Endothelial cell (in vitro differentiated cells): ENCODE measurements around the gene LIN7A. TPM values are rescaled to one million over a fixed set of nuclear protein-coding genes. Genes with fewer than 3 reads are reported as not detected.

Experiments used
- DNase-seq: peaks from one replicate; pipeline ENCODE4 v3.0.0; 2021; ENCODE audit warnings: low spot score
- H3K27ac Mint-ChIP-seq: one replicate; pipeline ENCODE4 v1.8.0; 2021; ENCODE audit warnings: mixed read lengths, inconsistent platforms; ENCODE audit not compliant: unreplicated experiment
- H3K27me3 Mint-ChIP-seq: one replicate; pipeline ENCODE4 v1.8.0; 2021; ENCODE audit warnings: mild to moderate bottlenecking, moderate library complexity, mixed read lengths, inconsistent platforms; ENCODE audit not compliant: unreplicated experiment
- H3K36me3 Mint-ChIP-seq: one replicate; pipeline ENCODE4 v1.8.0; 2021; ENCODE audit warnings: mild to moderate bottlenecking, low read depth, mixed read lengths, inconsistent platforms; ENCODE audit not compliant: unreplicated experiment
- H3K4me1 Mint-ChIP-seq: one replicate; pipeline ENCODE4 v1.8.0; 2021; ENCODE audit warnings: mild to moderate bottlenecking, mixed read lengths, inconsistent platforms; ENCODE audit not compliant: unreplicated experiment
- H3K4me3 Mint-ChIP-seq: one replicate; pipeline ENCODE4 v1.8.0; 2021; ENCODE audit warnings: mild to moderate bottlenecking, mixed read lengths, inconsistent platforms; ENCODE audit not compliant: unreplicated experiment
- H3K9me3 Mint-ChIP-seq: one replicate; pipeline ENCODE4 v1.8.0; 2021; ENCODE audit warnings: mixed read lengths, inconsistent platforms; ENCODE audit not compliant: unreplicated experiment
- total RNA-seq: library from RNA; stranded (reverse); fragmentation: NEBNext Ultra II Directional; extraction: Animal tissue kit (Norgen Biotek cat#: 25700); gene quantifications from one replicate; pipeline ENCODE4 v1.2.1, GENCODE V29; 2021; ENCODE audit not compliant: unreplicated experiment
- TF ChIP-seq, protein P1 (sequence below): fragments of 200-600 bp; sonication (generic); IDR thresholded peaks from one replicate; pipeline ENCODE4 v1.5.0; 2021; ENCODE audit warnings: antibody characterized with exemption; ENCODE audit not compliant: unreplicated experiment

LIN7A gene
- total RNA-seq, 1 donor from 2014 or later, result 34.0 TPM

DNA sequence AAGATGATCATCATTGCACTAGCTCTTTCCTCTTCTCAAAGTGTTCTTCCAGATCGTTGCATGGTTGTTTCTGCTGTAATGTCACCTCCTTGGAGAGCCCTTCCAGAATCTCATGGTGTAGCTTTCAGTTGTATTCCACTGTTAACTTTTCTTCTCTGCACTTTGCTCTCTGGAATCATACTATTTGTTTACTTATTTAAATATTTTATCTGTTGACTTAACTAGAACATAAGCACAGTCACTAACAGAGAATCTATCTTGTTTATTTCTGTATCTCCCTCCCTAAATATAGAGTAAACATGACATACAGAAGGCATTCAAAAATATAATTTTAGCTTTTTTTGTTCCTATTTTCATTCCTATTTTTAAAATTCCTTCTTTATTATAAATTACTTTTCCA lies 11.8 kb downstream of the LIN7A start:
- Mint-ChIP-seq H3K4me3 (no peak overlapping the region), H3K36me3 (no peaks in the 10 kb centered on the region), H3K27ac (no peak overlapping the region), H3K27me3 (no peaks in the 10 kb centered on the region), H3K9me3 (no peaks in the 10 kb centered on the region), H3K4me1 (no peaks in the 10 kb centered on the region)
- TF ChIP-seq, protein P1, sequence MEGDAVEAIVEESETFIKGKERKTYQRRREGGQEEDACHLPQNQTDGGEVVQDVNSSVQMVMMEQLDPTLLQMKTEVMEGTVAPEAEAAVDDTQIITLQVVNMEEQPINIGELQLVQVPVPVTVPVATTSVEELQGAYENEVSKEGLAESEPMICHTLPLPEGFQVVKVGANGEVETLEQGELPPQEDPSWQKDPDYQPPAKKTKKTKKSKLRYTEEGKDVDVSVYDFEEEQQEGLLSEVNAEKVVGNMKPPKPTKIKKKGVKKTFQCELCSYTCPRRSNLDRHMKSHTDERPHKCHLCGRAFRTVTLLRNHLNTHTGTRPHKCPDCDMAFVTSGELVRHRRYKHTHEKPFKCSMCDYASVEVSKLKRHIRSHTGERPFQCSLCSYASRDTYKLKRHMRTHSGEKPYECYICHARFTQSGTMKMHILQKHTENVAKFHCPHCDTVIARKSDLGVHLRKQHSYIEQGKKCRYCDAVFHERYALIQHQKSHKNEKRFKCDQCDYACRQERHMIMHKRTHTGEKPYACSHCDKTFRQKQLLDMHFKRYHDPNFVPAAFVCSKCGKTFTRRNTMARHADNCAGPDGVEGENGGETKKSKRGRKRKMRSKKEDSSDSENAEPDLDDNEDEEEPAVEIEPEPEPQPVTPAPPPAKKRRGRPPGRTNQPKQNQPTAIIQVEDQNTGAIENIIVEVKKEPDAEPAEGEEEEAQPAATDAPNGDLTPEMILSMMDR, result no peak
- no peak for DNase-seq

DNA sequence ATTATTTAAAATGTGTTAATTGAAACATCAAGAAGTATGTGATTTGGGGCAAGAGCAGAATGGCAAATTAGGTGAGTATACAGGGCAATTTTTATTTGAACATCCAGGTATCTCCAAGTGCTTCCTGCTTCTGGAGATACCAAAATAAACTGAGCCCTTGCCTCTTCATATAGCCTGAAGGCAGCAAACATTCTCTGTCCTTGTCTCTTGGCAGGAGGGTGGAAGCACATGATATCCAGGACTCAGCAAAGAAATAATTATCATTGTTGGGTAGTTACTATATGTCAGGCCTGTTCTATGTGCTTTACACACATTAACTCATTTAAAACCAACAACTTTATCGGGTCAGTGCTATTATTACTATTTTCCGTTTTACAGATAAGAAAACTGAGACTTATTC lies 12.5 kb downstream of the LIN7A start:
- no peak overlapping the region for H3K4me3 Mint-ChIP-seq
- no peaks in the 10 kb centered on the region for H3K9me3 Mint-ChIP-seq
- no peaks in the 10 kb centered on the region for H3K36me3 Mint-ChIP-seq
- H3K4me1 Mint-ChIP-seq, result peaks cover 1% of the 10 kb centered on the region
- no peak for DNase-seq
- H3K27ac Mint-ChIP-seq, result no peak overlapping the region
- TF ChIP-seq, protein P1, result no peak
- H3K27me3 Mint-ChIP-seq, result no peaks in the 10 kb centered on the region

DNA sequence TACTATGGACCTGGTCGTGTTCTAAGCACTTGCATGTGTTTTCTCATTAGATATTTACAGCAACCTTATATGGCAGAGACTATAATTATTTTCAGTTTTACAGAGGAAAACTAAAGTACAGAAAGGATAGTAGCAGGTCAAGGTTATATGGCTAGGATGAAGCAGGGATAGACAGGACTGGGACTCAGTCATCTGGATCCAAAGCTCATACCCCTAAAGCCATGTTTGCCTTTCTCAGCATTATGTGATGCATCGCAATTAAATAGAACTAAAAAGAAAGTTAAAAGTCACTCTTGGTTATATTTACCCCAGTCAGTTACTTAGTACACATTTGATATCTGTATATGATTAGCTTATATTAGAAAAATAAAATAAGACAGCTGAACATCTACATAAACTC lies 13.3 kb downstream of the LIN7A start:
- Mint-ChIP-seq H3K27ac (no peak overlapping the region), H3K36me3 (no peaks in the 10 kb centered on the region), H3K4me3 (no peak overlapping the region), H3K27me3 (no peaks in the 10 kb centered on the region), H3K4me1 (peaks cover 9% of the 10 kb centered on the region), H3K9me3 (no peaks in the 10 kb centered on the region)
- DNase-seq, result no peak
- TF ChIP-seq, protein P1, result no peak

DNA sequence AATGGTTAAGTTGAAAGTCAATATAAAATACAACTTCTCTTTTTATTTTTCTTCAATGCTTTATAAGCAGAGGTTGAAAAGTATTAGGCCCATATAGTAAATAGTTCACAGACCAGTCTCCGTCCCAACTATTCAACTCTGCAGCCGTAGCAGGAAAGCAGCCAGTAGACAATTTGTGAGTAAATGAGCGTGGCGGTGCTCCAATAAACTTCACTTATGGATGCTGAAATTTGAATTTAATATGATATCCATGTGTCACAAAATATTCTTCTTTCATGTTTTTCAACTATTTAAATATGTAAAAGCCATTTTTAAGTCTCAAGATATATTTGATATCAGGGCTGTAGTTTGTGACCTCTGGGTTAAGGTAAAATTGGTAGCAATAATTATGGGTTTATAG lies 17.7 kb downstream of the LIN7A start:
- H3K4me1 Mint-ChIP-seq, result peaks cover 24% of the 10 kb centered on the region
- H3K4me3 Mint-ChIP-seq, result no peak overlapping the region
- peaks cover 10% of the 10 kb centered on the region for H3K36me3 Mint-ChIP-seq
- no peak overlapping the region for H3K27ac Mint-ChIP-seq
- TF ChIP-seq, protein P1, result no peak
- H3K9me3 Mint-ChIP-seq, result no peaks in the 10 kb centered on the region
- DNase-seq, result no peak
- peaks cover 2% of the 10 kb centered on the region for H3K27me3 Mint-ChIP-seq

DNA sequence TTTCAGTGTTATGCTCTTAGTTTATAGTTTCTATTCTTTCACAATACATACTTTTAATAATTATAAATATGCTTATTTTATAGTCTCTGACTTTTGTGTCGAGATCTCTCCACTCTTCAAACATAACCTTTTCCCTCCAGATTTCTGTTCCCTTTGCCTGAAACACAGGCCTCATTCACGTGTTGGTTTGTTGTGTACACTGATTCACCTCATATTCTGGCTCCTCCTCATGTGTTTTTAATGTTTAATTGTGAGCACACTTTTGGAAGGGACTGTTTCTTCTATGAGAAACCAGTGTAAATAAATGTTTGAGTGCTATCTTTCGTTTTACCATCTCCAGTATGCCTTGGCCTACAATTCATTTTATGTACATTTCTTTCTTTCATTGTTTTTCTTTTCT lies 20.1 kb downstream of the LIN7A start:
- Mint-ChIP-seq H3K36me3 (peaks cover 10% of the 10 kb centered on the region), H3K27ac (no peak overlapping the region), H3K9me3 (no peaks in the 10 kb centered on the region), H3K4me1 (peaks cover 24% of the 10 kb centered on the region), H3K27me3 (peaks cover 2% of the 10 kb centered on the region), H3K4me3 (no peak overlapping the region)
- DNase-seq, result no peak
- TF ChIP-seq, protein P1, result no peak
